Gastrocnemius medialis (tissue), 4 donors: ENCODE data around the gene METTL15.

Experiments used
- CTCF ChIP-seq, 5 experiments: fragments of 450-650 bp in 3 of 5; fragments of 200-600 bp in 2 of 5; sonication (generic) in 2 of 5; IDR thresholded peaks in 4 of 5; conservative IDR thresholded peaks in 1 of 5; 1 replicate in 4 of 5; 2 replicates in 1 of 5; pipeline ENCODE4 v1.5.1; 2016 to 2019; ENCODE audit warnings: antibody characterized with exemption in 5 of 5, mild to moderate bottlenecking in 3 of 5, moderate library complexity in 3 of 5
- POLR2A ChIP-seq, 2 donors: fragments of 450-650 bp; IDR thresholded peaks; one replicate each; pipeline ENCODE4 v1.6.1; 2017; ENCODE audit warnings: antibody characterized with exemption in 2 of 2, mild to moderate bottlenecking in 2 of 2, moderate library complexity in 2 of 2

- no peak for TF ChIP-seq POLR2A (IDR thresholded peaks at IDR 0.05)
- no peak for TF ChIP-seq CTCF (IDR thresholded peaks at IDR 0.05 in 4 of 5, conservative IDR thresholded peaks at IDR 0.05 in 1 of 5)
These were observed 134.4 kb downstream of the METTL15 start for GRCh38 chr11:28242596-28242995.
